CD14-positive monocyte (primary cell): Measurements from ENCODE around the gene C1QL1. TPM values are rescaled to one million over a fixed set of nuclear protein-coding genes. Genes with fewer than 3 reads are reported as not detected.

Source experiments
- DNase-seq, 3 donors: peaks; one replicate each; pipeline ENCODE4 v3.0.0-alpha.2; 2011 to 2022
- H2AFZ ChIP-seq: 2 replicates; pipeline ENCODE4 v1.6.0; 2012; ENCODE audit warnings: mild to moderate bottlenecking, low read depth, low read length, inconsistent platforms; ENCODE audit not compliant: insufficient read depth, poor library complexity, severe bottlenecking
- H3K27ac ChIP-seq, 2 donors: 1 replicate in 1 of 2; 2 replicates in 1 of 2; pipeline ENCODE4 v1.5.1; 2012 to 2013; ENCODE audit warnings: low read length in 2 of 2, control low read depth in 1 of 2, inconsistent platforms in 1 of 2, low read depth in 1 of 2, mild to moderate bottlenecking in 1 of 2
- H3K27me3 ChIP-seq, 2 donors: one replicate each; pipeline versions ENCODE4 v1.6.0 to v1.6.1; 2011 to 2013; ENCODE audit warnings: low read length in 2 of 2; ENCODE audit not compliant: control insufficient read depth in 2 of 2, insufficient read depth in 2 of 2
- H3K36me3 ChIP-seq, 2 donors: replicated peaks in 1 of 2; 1 replicate in 1 of 2; 2 replicates in 1 of 2; pipeline versions ENCODE4 v1.5.1 to v1.6.1; 2012 to 2013; ENCODE audit warnings: low read length in 2 of 2, control low read depth in 1 of 2, inconsistent platforms in 1 of 2, mild to moderate bottlenecking in 1 of 2; ENCODE audit not compliant: insufficient read depth in 2 of 2, control insufficient read depth in 1 of 2
- H3K4me1 ChIP-seq, 2 donors: 1 replicate in 1 of 2; 2 replicates in 1 of 2; pipeline versions ENCODE4 v1.5.1 to v1.6.1; 2012 to 2013; ENCODE audit warnings: low read length in 2 of 2, control low read depth in 1 of 2, inconsistent platforms in 1 of 2, mild to moderate bottlenecking in 1 of 2, moderate library complexity in 1 of 2; ENCODE audit not compliant: insufficient read depth in 2 of 2, control insufficient read depth in 1 of 2
- H3K4me2 ChIP-seq: replicated peaks from 2 replicates; pipeline ENCODE3; 2012; ENCODE audit warnings: low read length, moderate library complexity, mild to moderate bottlenecking; ENCODE audit not compliant: poor library complexity, severe bottlenecking; ENCODE audit errors: extremely low read depth
- H3K4me3 ChIP-seq, 3 experiments: fragments of 200-600 bp in 1 of 3; sonication (generic) in 1 of 3; replicated peaks in 1 of 3; 1 replicate in 2 of 3; 2 replicates in 1 of 3; pipeline ENCODE4 v1.5.1; 2011 to 2013; ENCODE audit warnings: low read length in 3 of 3, mild to moderate bottlenecking in 3 of 3, control low read depth in 2 of 3, low read depth in 2 of 3, inconsistent platforms in 1 of 3, moderate library complexity in 1 of 3
- H3K79me2 ChIP-seq: 2 replicates; pipeline ENCODE4 v1.6.0; 2012; ENCODE audit warnings: mild to moderate bottlenecking, control low read depth, inconsistent platforms, low read length, moderate library complexity; ENCODE audit not compliant: insufficient read depth
- H3K9ac ChIP-seq: 2 replicates; pipeline ENCODE4 v1.6.0; 2017; ENCODE audit warnings: low read length, mild to moderate bottlenecking; ENCODE audit not compliant: insufficient read depth, poor library complexity, severe bottlenecking
- H3K9me3 ChIP-seq, 2 donors: replicated peaks in 1 of 2; 1 replicate in 1 of 2; 2 replicates in 1 of 2; pipeline versions ENCODE4 v1.5.1 to v1.6.1; 2012 to 2013; ENCODE audit warnings: low read length in 2 of 2, control low read depth in 1 of 2; ENCODE audit not compliant: control insufficient read depth in 1 of 2, insufficient read depth in 1 of 2
- H4K20me1 ChIP-seq: 2 replicates; pipeline ENCODE4 v1.6.0; 2012; ENCODE audit warnings: mild to moderate bottlenecking, low read length, control low read depth, moderate library complexity; ENCODE audit not compliant: insufficient read depth
- H3K27ac Mint-ChIP-seq, 7 donors: one replicate each; pipeline ENCODE4 v1.8.0; 2020; ENCODE audit warnings: mild to moderate bottlenecking in 7 of 7, mixed read lengths in 7 of 7, moderate library complexity in 6 of 7, inconsistent platforms in 2 of 7
- H3K27me3 Mint-ChIP-seq, 3 donors: one replicate each; pipeline ENCODE4 v1.8.0; 2021 to 2022; ENCODE audit warnings: low read depth in 3 of 3, mild to moderate bottlenecking in 3 of 3, mixed read lengths in 3 of 3, moderate library complexity in 3 of 3, inconsistent platforms in 1 of 3
- H3K36me3 Mint-ChIP-seq, 2 donors: one replicate each; pipeline ENCODE4 v1.8.0; 2020; ENCODE audit warnings: mixed read lengths in 2 of 2, inconsistent platforms in 1 of 2, mild to moderate bottlenecking in 1 of 2
- H3K4me1 Mint-ChIP-seq: one replicate; pipeline ENCODE4 v1.8.0; 2020; ENCODE audit warnings: mild to moderate bottlenecking, mixed read lengths
- H3K4me3 Mint-ChIP-seq, 2 donors: one replicate each; pipeline ENCODE4 v1.8.0; 2020; ENCODE audit warnings: mild to moderate bottlenecking in 2 of 2, mixed read lengths in 2 of 2, moderate library complexity in 1 of 2
- H3K9me3 Mint-ChIP-seq, 7 donors: one replicate each; pipeline ENCODE4 v1.8.0; 2020 to 2022; ENCODE audit warnings: mixed read lengths in 7 of 7, mild to moderate bottlenecking in 6 of 7, moderate library complexity in 6 of 7, inconsistent platforms in 2 of 7
- CTCF ChIP-seq: fragments of 200-600 bp; IDR thresholded peaks from one replicate; pipeline ENCODE4 v1.8.0; 2022; ENCODE audit warnings: antibody characterized with exemption, mild to moderate bottlenecking
- WGBS: methylation state at CpG from one replicate; pipeline ENCODE4 v1.1.5; 2013; ENCODE audit warnings: missing lambda C conversion rate; ENCODE audit not compliant: insufficient coverage; 5-methylcytosine and 5-hydroxymethylcytosine counted together
- intact Hi-C, 2 donors: fragments of 100-400 bp; cut with micrococcal nuclease; formaldehyde crosslinking; loops; one replicate each; pipeline versions ENCODE4 v1.15.0 to v1.15.1; 2023
- polyA plus RNA-seq, 3 donors: library from polyadenylated mRNA; depleted of rRNA in 1 of 3; unstranded in 2 of 3; stranded (reverse) in 1 of 3; fragments of 300-500 nt in 2 of 3; fragments of >200 nt in 1 of 3; fragmentation: Illumina TruSeq in 2 of 3; gene quantifications; 1 replicate in 2 of 3; 2 replicates in 1 of 3; pipeline ENCODE4 v1.2.3, GENCODE V29; 2012 to 2021

The C1QL1 gene
- polyA plus RNA-seq, 3 donors, result not detected

- Mint-ChIP-seq H3K36me3 (no peaks in the 10 kb centered on the region), H3K4me3 (no peak overlapping the region), H3K27ac (no peak overlapping the region), H3K4me1 (no peaks in the 10 kb centered on the region), H3K27me3 (peaks cover 59 to 86% (median 65%) of the 10 kb centered on the region in 3 donors), H3K9me3 (peaks cover 0 to 8% (median 0%) of the 10 kb centered on the region in 7 donors)
- peaks cover 9 to 62% of the 10 kb centered on the region in 2 donors for H3K27me3 ChIP-seq
- no peak overlapping the region for H3K9ac ChIP-seq
- 75% methylated on average over 2 of the region's 3 CpGs for WGBS
- H3K79me2 ChIP-seq, result no peaks in the 10 kb centered on the region
- H3K4me3 ChIP-seq, result no peak overlapping the region
- TF ChIP-seq CTCF, result no peak
- no peak overlapping the region for H3K4me2 ChIP-seq
- no peak overlapping the region for H2AFZ ChIP-seq
- intact Hi-C loops, result no loop called here
- no peaks in the 10 kb centered on the region for H3K4me1 ChIP-seq
- H4K20me1 ChIP-seq, result no peaks in the 10 kb centered on the region
- H3K9me3 ChIP-seq, result peaks cover 0 to 1% of the 10 kb centered on the region in 2 donors
- H3K36me3 ChIP-seq, result no peaks in the 10 kb centered on the region
- DNase-seq, result no peak
- no peak overlapping the region for H3K27ac ChIP-seq
Measured at GRCh38 chr17:44977065-44977464, 9.0 kb upstream of the C1QL1 start.

- intact Hi-C loops, result no loop called here
- H3K27me3 ChIP-seq, result peaks cover 13 to 67% of the 10 kb centered on the region in 2 donors
- H3K4me3 ChIP-seq, result no peak overlapping the region
- peaks cover 65 to 88% (median 69%) of the 10 kb centered on the region in 3 donors for H3K27me3 Mint-ChIP-seq
- peak overlapping the region in 1 of 2 donors; percentile 57 for H3K4me3 Mint-ChIP-seq
- H3K9me3 Mint-ChIP-seq, result peaks cover 0 to 6% (median 0%) of the 10 kb centered on the region in 7 donors
- no peaks in the 10 kb centered on the region for H3K36me3 ChIP-seq
- H3K9ac ChIP-seq, result no peak overlapping the region
- WGBS, result no CpG with 5 or more reads among the region's 13 CpGs
- H3K27ac Mint-ChIP-seq, result no peak overlapping the region
- no peaks in the 10 kb centered on the region for H4K20me1 ChIP-seq
- peaks cover 0 to 7% of the 10 kb centered on the region in 2 donors for H3K9me3 ChIP-seq
- no peak for TF ChIP-seq CTCF
- no peak overlapping the region for H3K4me2 ChIP-seq
- no peak overlapping the region for H2AFZ ChIP-seq
- H3K79me2 ChIP-seq, result no peaks in the 10 kb centered on the region
- no peak overlapping the region for H3K27ac ChIP-seq
- DNase-seq, result no peak
- no peaks in the 10 kb centered on the region for H3K4me1 ChIP-seq
- H3K36me3 Mint-ChIP-seq, result no peaks in the 10 kb centered on the region
- no peaks in the 10 kb centered on the region for H3K4me1 Mint-ChIP-seq
Measured at GRCh38 chr17:44976206-44976605, 8.1 kb upstream of the C1QL1 start.
